HepG2 (cell line): ENCODE data around the gene RPS5. TPM values are rescaled to one million over a fixed set of nuclear protein-coding genes. Genes with fewer than 3 reads are reported as not detected.
A peak's percentile ranks its signal among the peaks of the same experiment; 100 is the strongest.

Experiments
- CHD4 ChIP-seq: fragments of 200-600 bp; sonication (generic); IDR thresholded peaks from 2 replicates; pipeline ENCODE4 v1.7.0; 2017; ENCODE audit warnings: mild to moderate bottlenecking, low read length, borderline replicate concordance
- DMTF1 ChIP-seq: sonication (generic); formaldehyde crosslinking; IDR thresholded peaks from 2 replicates; pipeline ENCODE4 v1.4.0; 2020; ENCODE audit warnings: mild to moderate bottlenecking, missing genetic modification reagents
- ETV5 ChIP-seq: IDR thresholded peaks from 2 replicates; pipeline ENCODE4 v1.6.1; 2018; ENCODE audit warnings: missing biosample characterization, missing genetic modification reagents, inconsistent platforms, borderline replicate concordance
- KIAA2018 ChIP-seq: sonication (generic); formaldehyde crosslinking; IDR thresholded peaks from 2 replicates; pipeline ENCODE4 v1.5.0; 2020; ENCODE audit warnings: mild to moderate bottlenecking, missing genetic modification reagents, borderline replicate concordance
- PBX3 ChIP-seq: sonication (generic); formaldehyde crosslinking; IDR thresholded peaks from 2 replicates; pipeline ENCODE4 v1.8.1; 2023; ENCODE audit warnings: missing genetic modification reagents, inconsistent platforms, borderline replicate concordance
- PRMT3 ChIP-seq: sonication (generic); formaldehyde crosslinking; IDR thresholded peaks from 2 replicates; pipeline ENCODE4 v1.8.1; 2022; ENCODE audit warnings: low read depth, mild to moderate bottlenecking, moderate library complexity, missing genetic modification reagents, borderline replicate concordance
- SAFB2 ChIP-seq: sonication (generic); formaldehyde crosslinking; IDR thresholded peaks from 2 replicates; pipeline ENCODE4 v1.5.1; 2020; ENCODE audit warnings: missing genetic modification reagents, low read depth, mild to moderate bottlenecking, borderline replicate concordance
- THAP7 ChIP-seq: sonication (generic); formaldehyde crosslinking; IDR thresholded peaks from 2 replicates; pipeline ENCODE4 v1.8.1; 2023; ENCODE audit warnings: mild to moderate bottlenecking, missing genetic modification reagents
- TRIM24 ChIP-seq: sonication (generic); formaldehyde crosslinking; IDR thresholded peaks from 2 replicates; pipeline ENCODE4 v1.8.0; 2022; ENCODE audit warnings: mild to moderate bottlenecking, missing genetic modification reagents
- TSC22D2 ChIP-seq: sonication (generic); formaldehyde crosslinking; IDR thresholded peaks from 2 replicates; pipeline ENCODE4 v1.5.1; 2020; ENCODE audit warnings: missing genetic modification reagents, mild to moderate bottlenecking, borderline replicate concordance
- ZFY ChIP-seq: sonication (generic); formaldehyde crosslinking; IDR thresholded peaks from 2 replicates; pipeline ENCODE4 v1.4.0; 2020; ENCODE audit warnings: missing genetic modification reagents
- ZNF292 ChIP-seq: sonication (generic); formaldehyde crosslinking; IDR thresholded peaks from 2 replicates; pipeline ENCODE4 v1.8.1; 2022; ENCODE audit warnings: mild to moderate bottlenecking, low read depth, missing genetic modification reagents, borderline replicate concordance
- ZNF543 ChIP-seq: sonication (generic); formaldehyde crosslinking; IDR thresholded peaks from 2 replicates; pipeline ENCODE4 v1.4.0; 2020; ENCODE audit warnings: mild to moderate bottlenecking, missing genetic modification reagents
- ZNF577 ChIP-seq: sonication (generic); formaldehyde crosslinking; IDR thresholded peaks from 2 replicates; pipeline ENCODE4 v1.4.0; 2020; ENCODE audit warnings: mild to moderate bottlenecking, low read depth, missing genetic modification reagents, borderline replicate concordance
- ZNF879 ChIP-seq: sonication (generic); formaldehyde crosslinking; IDR thresholded peaks from 2 replicates; pipeline ENCODE4 v1.8.1; 2023; ENCODE audit warnings: missing genetic modification reagents
- polyA plus RNA-seq, 8 experiments: library from polyadenylated mRNA; depleted of rRNA in 3 of 8; stranded (reverse) in 7 of 8; unstranded in 1 of 8; fragments of >200 nt; fragmentation: Illumina TruSeq in 4 of 8; extraction: Trizol in 4 of 8; gene quantifications; 2 replicates each; pipeline versions ENCODE4 v1.2.1 to v1.2.3, GENCODE V29; 2011 to 2016; ENCODE audit warnings: low read depth in 4 of 8, missing spikeins in 1 of 8, mixed read lengths in 1 of 8; ENCODE audit not compliant: insufficient read depth in 1 of 8
- total RNA-seq, 5 experiments: library from RNA; depleted of rRNA; stranded (reverse); fragments of >200 nt; fragmentation: Illumina TruSeq; extraction: Trizol; gene quantifications; 2 replicates each; pipeline ENCODE4 v1.2.3, GENCODE V29; 2016; ENCODE audit warnings: low read depth in 1 of 5

RPS5 gene
- total and polyA plus RNA-seq, 2 of the 13 experiments (the other 11 are each of a cell fraction or from before 2014, with no cell fraction given): 1,544 to 4,408 TPM

GRCh38 chr19:58408152-58409009, 21.3 kb downstream of the RPS5 start, which contains the start of gene ZNF584 (continued):
- TF ChIP-seq KIAA2018 (CRISPR knock-in tag): no peak
- no peak for TF ChIP-seq ETV5 (CRISPR knock-in tag)
- peak; percentile 79; the same call in 1 of the 2 replicates for TF ChIP-seq ZNF543 (CRISPR knock-in tag)
- TF ChIP-seq TRIM24: no peak
- peak; percentile 74; the same call in 1 of the 2 replicates for TF ChIP-seq ZFY (CRISPR knock-in tag)
- TF ChIP-seq TSC22D2 (CRISPR knock-in tag): no peak
- TF ChIP-seq ZNF879 (CRISPR knock-in tag): no peak; the same call in 1 of the 2 replicates
- TF ChIP-seq ZNF577 (CRISPR knock-in tag): no peak
- 0 out of 2 replicates have a peak, but pooled peaks have one; percentile 15 for TF ChIP-seq CHD4
- TF ChIP-seq SAFB2 (CRISPR knock-in tag): peak; percentile 68; the same call in 1 of the 2 replicates
- no peak for TF ChIP-seq PRMT3
- TF ChIP-seq PBX3 (CRISPR knock-in tag): no peak
- 0 out of 2 replicates have a peak, but pooled peaks have one; percentile 39 for TF ChIP-seq THAP7 (CRISPR knock-in tag)
- TF ChIP-seq ZNF292: no peak
- no peak for TF ChIP-seq DMTF1 (CRISPR knock-in tag)
